Muscle of leg (tissue), 11 donors: Measurements from ENCODE around the gene CITED1. TPM values are rescaled to one million over a fixed set of nuclear protein-coding genes. Genes with fewer than 3 reads are reported as not detected.

Experiments used
- DNase-seq: peaks from one replicate; pipeline ENCODE4 v3.0.0; 2013
- H3K27ac ChIP-seq: one replicate; pipeline ENCODE4 v1.5.1; 2013; ENCODE audit warnings: mild to moderate bottlenecking, low read length, control low read depth
- H3K27me3 ChIP-seq: one replicate; pipeline ENCODE4 v1.6.1; 2013; ENCODE audit warnings: low read length; ENCODE audit not compliant: control insufficient read depth, insufficient read depth
- H3K36me3 ChIP-seq: one replicate; pipeline ENCODE4 v1.6.1; 2013; ENCODE audit warnings: low read length; ENCODE audit not compliant: control insufficient read depth, insufficient read depth
- H3K4me1 ChIP-seq: one replicate; pipeline ENCODE4 v1.6.1; 2013; ENCODE audit warnings: low read length; ENCODE audit not compliant: control insufficient read depth, insufficient read depth
- H3K4me3 ChIP-seq: one replicate; pipeline ENCODE4 v1.5.1; 2013; ENCODE audit warnings: low read length, control low read depth
- H3K9me3 ChIP-seq: replicated peaks from 2 replicates; pipeline ENCODE4 v1.6.1; 2013; ENCODE audit warnings: low read depth, low read length; ENCODE audit not compliant: control insufficient read depth
- WGBS: methylation state at CpG from one replicate; pipeline ENCODE4 v1.1.5; 2013; ENCODE audit warnings: missing lambda C conversion rate; ENCODE audit not compliant: insufficient coverage; 5-methylcytosine and 5-hydroxymethylcytosine counted together
- polyA plus RNA-seq, 8 donors: library from polyadenylated mRNA; unstranded; fragments of 120-200 nt; gene quantifications; one replicate each; pipeline versions ENCODE4 v1.2.1 to v1.2.3, GENCODE V29; 2013; ENCODE audit warnings: inconsistent platforms in 1 of 8, low replicate concordance in 1 of 8; ENCODE audit not compliant: insufficient read length in 8 of 8, insufficient read depth in 1 of 8
- total RNA-seq: library from RNA; stranded (reverse); fragments of 120-200 nt; gene quantifications from one replicate; pipeline ENCODE4 v1.2.4, GENCODE V29; 2013

The CITED1 gene
- total and polyA plus RNA-seq, 9 donors = 15.5 to 26.8 (median 20.9) TPM

DNA sequence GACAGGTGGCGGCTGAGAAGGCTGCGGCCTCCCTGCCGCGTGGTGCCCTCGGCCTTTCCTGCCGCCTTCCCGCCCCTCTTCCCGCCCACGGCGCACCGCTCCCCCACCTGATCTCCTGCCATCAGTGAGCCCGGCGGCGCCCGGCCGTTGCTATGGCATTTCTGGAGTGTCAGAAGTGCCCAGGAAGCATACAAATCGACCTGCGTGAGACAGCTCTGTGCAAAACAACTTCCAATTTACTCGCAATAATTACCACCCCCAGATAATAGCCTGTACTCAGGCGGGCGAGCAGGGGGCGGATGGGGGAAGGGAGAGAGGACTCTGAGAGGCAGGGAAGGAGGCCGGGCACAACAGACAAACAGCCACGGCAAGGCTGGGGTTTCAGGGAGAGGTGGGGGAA lies 50.3 kb downstream of the CITED1 start:
- 13% methylated on average over 19 of the region's 24 CpGs for WGBS
- H3K9me3 ChIP-seq = no peaks in the 10 kb centered on the region
- DNase-seq = no peak
- H3K36me3 ChIP-seq = no peaks in the 10 kb centered on the region
- no peaks in the 10 kb centered on the region for H3K4me1 ChIP-seq
- no peak overlapping the region for H3K27ac ChIP-seq
- peaks cover 44% of the 10 kb centered on the region for H3K27me3 ChIP-seq
- H3K4me3 ChIP-seq = no peak overlapping the region

DNA sequence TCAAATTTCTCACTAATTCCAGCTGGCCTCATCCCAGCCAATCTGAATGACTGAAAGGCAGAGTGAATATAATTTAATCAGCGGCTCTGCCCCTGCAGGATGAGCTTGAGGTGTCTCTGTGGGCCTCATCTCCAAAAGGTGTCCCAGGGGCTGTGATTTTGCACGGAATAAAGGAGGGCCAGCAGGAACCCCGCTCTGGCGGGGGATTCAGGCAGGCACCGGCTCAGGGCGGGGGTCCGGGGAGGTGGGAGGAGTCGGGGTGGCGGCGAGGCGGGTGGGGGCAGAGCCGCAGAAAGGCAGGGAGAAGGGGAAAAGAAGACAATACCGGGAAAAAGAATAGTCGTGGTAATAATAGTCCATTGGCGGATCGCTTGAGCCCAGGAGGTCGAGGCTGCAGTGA lies 50.9 kb downstream of the CITED1 start:
- 15% methylated on average over 11 of the region's 17 CpGs for WGBS
- H3K27me3 ChIP-seq = peaks cover 42% of the 10 kb centered on the region
- no peak for DNase-seq

DNA sequence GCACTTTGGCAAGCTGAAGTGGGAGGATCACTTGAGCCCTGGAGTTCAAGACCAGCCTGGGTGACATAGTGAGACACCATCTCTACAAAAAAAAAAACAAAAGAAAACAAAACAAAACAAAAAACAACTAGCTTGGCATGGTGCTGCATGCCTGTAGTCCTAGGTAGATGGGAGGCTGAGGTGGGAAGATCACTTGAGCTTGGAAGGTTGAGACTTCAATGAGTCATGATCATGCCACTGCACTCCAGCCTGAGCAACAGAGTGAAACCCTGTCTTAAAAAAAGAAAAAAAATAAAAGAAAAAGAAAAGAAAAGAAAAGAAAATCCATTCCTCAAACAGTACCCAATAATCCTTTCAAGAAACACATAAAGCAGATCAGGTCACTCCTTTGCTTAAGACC lies 52.0 kb downstream of the CITED1 start:
- DNase-seq = no peak
- Histone ChIP-seq H3K27me3 (peaks cover 42% of the 10 kb centered on the region), H3K27ac (no peak overlapping the region), H3K36me3 (no peaks in the 10 kb centered on the region), H3K4me3 (no peak overlapping the region), H3K9me3 (peaks cover 2% of the 10 kb centered on the region), H3K4me1 (no peaks in the 10 kb centered on the region)

More for the DNA sequence above, 50.9 kb downstream of the CITED1 start:
- no peak overlapping the region for H3K27ac ChIP-seq
- no peaks in the 10 kb centered on the region for H3K36me3 ChIP-seq
- no peaks in the 10 kb centered on the region for H3K9me3 ChIP-seq
- no peaks in the 10 kb centered on the region for H3K4me1 ChIP-seq
- no peak overlapping the region for H3K4me3 ChIP-seq

Other genes starting within 250 kb of the CITED1 start
- gene RTL5, start 174.0 kb downstream of the CITED1 start, total RNA-seq = 3.6 TPM
- 10 to 100 TPM; 10.4 to 16.3 (median 12.5) TPM for gene RTL5, start 174.0 kb downstream of the CITED1 start, polyA plus RNA-seq
- gene PIN4, start 124.2 kb downstream of the CITED1 start, total RNA-seq = 19.6 TPM
- gene PIN4, start 124.2 kb downstream of the CITED1 start, polyA plus RNA-seq = 10 to 100 TPM; 25.1 to 40.0 (median 34.2) TPM
- 1.5 TPM for gene ERCC6L, start 66.9 kb downstream of the CITED1 start, total RNA-seq
- gene ERCC6L, start 66.9 kb downstream of the CITED1 start, polyA plus RNA-seq = 1 to 10 TPM; 1.7 to 3.8 (median 2.6) TPM
- 2,566 TPM for gene RPS4X, start 28.7 kb downstream of the CITED1 start, total RNA-seq
- 1,000 to 10,000 TPM; 1,955 to 2,411 (median 2,059) TPM for gene RPS4X, start 28.7 kb downstream of the CITED1 start, polyA plus RNA-seq